Measurements from ENCODE around the gene FAM3B.
"Not testable (repeated sequence)": the region's sequence is repeated elsewhere in the genome, so short reads cannot be mapped to it uniquely, and the experiment has no call there.

The FAM3B gene, protein sequence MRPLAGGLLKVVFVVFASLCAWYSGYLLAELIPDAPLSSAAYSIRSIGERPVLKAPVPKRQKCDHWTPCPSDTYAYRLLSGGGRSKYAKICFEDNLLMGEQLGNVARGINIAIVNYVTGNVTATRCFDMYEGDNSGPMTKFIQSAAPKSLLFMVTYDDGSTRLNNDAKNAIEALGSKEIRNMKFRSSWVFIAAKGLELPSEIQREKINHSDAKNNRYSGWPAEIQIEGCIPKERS

DNA sequence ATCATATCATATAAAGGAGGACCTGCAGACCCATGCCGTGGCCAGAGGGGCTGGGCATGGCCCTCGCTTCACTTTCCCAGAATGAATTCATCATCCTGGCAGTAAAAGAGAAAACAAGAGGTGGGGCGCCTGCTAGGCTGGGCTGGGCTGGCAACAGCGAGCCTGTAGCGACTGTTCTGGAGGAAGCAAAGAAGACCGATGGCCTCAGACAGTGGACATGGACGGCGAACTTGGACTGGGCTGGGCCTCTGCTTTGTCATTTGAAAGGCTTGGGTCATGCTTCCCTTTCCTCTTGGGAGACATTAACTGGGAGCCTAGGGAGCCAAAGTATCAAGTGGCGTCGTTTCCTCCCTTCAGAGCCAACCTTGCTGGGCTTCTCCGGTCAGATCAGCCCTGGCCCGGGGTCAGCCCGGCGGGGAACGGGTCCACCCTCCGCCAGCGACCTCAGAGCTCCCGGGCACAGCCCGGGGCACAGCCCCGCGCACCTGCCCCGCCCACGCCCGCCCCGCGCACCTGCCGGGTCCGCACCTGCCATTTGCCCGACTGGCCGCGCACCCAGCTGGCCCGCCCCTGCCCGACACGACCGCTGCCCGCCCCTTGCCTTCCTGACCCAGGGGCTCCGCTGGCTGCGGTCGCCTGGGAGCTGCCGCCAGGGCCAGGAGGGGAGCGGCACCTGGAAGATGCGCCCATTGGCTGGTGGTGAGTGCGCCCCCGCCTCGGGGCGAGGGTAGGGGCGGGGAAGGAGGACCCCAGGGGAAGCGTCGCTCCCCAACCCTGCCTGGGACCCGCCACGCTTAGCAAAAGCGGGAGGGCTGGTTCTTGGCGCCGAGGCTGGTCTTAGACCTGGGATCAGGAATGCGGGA is at the start of gene FAM3B:
Gene FAM3B (plus strand): TSS at position 602 of the 863 bp plus-strand sequence. CDS start 79 bp downstream, at position 681.
- no peak for FAIRE-seq

DNA sequence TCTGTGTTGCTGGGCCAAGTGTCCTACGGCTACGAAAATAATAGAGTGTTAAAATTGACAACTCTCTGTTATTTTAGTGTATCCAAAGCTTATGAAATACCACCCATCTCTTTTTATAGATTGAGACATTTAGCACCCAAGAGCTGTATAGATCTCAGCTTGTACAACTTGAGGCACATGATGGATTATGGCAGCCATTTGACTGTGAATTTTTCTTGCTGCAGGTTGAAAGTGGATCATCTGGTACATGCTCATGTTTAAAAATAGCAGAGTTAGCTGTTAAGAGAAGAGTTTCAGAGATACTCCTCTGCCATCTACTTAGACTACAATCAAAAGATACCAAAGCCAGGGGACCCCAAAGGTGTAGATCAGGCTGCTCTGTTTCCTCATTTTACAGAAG is 49.3 kb upstream of the FAM3B start:
- no peak for FAIRE-seq

DNA sequence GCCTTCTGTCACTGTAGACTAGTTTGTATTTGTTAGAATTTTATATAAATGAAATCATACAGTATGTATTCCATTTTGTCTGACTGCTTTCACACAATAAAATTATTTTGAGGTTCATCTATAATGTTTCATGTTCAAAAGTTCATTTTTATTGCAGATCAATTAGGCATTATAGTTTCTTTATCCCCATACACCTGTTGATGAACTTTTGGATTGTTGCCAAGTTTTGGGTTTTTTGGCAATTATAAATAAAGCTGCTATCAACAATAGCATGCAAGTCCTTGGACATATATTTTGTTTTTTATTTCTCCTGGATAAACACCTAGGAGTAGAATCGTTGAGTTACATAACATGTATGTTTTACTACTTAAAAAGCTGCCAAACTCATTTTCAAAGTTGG is 47.1 kb upstream of the FAM3B start:
- no peak for FAIRE-seq

DNA sequence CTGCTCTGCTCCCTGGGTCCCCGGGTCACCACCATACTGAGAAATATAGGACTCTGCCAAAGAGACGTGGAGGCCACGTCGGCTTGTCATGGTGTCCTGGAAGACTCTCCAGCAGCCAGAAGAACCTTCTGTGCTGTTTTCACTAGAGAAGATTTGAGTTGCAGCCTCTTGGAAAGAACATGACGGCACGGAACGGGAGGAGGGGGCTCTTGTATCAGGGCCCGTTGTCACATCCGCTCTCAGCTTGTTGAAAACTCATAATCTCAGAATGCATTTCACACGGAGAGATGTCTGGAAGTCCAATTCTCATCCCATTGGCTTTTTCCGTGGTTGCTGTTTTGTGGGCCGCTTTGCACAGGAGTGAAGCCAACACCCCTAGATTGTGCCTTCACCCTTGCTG is 39.4 kb upstream of the FAM3B start:
- no peak for FAIRE-seq

DNA sequence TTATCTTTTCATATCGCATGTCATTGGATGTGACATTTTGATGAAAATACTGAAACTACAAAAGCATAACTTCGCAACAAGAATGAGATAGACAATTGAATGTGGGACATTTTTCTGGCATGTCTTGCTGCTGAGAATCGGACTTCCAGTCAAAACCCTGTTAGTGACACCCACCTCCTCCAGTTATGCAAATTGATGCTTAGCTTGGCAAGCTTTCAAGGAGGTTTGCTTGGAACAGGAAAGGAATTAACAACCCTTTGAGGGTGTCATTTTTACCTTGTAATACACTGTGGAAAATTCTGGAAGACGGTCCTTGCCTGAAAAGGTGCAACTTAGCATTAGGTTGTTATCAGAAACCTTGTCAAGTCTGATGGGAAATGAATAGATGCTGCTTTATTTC is 38.8 kb upstream of the FAM3B start:
- no peak for FAIRE-seq

DNA sequence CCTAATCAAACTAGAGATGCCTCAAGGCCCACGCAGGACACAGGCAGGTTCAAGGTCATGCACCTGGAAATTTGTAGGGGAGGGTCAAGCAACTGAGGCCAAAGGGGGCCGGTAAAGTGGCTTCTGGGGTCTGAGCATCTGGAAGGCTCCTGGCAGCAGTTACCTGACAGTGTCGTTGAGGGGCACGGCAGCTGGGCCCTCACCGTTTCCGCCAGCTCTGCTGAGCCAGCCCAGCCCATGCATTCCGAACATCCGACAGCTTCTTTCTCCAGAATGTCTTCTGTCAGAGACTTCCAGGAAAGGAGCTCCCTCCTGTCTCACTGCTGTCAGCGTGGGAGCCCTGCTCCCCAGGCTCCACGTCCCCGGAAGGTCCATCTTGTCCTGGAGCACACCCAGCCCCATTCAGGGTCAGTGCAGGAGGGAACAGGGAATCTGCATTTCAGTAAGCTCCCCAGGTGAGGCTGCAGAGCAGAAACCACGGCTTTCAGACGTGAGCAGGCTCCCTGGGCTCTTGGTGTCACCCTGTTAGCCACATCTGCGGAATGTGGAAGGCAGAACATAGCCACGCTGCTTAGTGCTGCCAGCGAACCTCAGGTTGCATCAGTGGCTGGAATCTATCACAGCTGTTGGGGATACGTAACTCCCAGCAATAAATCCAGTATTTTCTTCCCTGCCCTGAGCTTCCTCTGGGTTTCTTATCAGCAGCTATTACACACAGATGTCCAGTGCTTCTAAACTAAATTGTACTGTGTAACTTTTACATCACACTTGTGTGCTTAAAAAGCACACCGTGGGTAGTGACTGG is 36.3 kb upstream of the FAM3B start:
- no peak for FAIRE-seq

DNA sequence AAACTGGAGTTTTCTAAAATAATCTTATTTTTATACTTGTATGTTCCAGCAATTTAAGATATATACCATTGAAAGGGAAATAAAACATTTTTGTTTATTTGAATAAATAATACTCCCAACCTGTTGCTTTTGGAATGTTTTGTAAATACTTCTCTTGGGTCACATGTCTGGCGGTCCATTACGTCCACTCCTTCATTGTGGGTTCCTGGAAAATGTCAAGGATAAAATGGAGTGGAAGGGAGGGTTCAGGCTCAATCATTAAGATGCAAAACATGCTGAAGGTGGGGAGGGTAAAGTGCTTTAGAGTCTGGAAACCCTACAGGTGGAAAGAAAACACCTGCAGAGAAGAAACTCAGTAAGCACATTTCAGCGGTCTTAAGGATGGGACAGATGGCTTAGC is 34.2 kb upstream of the FAM3B start:
- FAIRE-seq: no peak

DNA sequence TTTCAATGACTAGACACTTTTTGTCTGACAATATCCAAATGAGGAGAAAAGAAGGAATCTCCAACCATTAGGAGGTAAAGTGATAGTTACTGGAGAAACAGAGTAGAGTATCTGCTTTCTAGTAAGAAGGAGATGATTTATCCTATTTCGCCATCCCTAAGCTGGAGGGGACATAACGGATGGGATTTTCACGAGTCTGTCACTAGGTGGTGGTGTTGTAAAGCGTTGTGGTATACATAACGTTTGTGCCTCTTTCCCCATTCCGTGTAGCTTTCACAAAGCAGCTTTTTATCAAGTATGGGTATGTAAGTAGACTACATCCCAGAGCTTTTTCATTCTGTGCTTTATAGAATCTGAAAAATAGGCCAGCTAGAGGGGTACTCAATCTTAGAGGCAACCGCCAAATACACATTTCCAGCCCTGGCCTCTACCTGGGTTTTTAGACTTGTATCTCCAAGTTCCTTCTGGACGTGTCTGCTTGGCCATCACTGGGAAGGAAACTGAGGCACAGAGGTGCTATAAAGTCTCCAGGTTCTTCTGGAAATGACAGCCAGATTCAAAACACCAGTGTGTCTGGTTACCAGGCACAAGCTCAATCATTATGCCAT is 33.3 kb upstream of the FAM3B start:
- FAIRE-seq: peak; percentile 94

DNA sequence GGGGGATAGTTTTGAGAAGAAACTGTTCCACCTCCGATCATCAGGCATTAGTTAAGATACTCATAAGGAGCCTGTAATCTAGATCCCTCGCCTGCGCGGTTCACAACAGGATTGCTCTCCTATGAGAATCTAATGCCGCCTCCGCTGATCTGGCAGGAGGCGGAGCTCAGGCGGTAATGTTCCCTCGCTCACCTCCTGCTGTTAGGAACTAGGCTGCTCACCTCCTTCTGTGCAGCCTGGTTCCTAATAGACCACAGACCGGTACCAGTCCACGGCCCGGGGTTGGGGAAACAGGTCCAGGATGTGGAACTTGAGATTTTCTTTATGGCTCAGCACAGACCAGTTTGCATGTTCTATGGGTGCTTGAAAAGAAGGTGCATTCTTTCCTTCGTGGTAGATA is 27.2 kb upstream of the FAM3B start:
- no peak for FAIRE-seq

DNA sequence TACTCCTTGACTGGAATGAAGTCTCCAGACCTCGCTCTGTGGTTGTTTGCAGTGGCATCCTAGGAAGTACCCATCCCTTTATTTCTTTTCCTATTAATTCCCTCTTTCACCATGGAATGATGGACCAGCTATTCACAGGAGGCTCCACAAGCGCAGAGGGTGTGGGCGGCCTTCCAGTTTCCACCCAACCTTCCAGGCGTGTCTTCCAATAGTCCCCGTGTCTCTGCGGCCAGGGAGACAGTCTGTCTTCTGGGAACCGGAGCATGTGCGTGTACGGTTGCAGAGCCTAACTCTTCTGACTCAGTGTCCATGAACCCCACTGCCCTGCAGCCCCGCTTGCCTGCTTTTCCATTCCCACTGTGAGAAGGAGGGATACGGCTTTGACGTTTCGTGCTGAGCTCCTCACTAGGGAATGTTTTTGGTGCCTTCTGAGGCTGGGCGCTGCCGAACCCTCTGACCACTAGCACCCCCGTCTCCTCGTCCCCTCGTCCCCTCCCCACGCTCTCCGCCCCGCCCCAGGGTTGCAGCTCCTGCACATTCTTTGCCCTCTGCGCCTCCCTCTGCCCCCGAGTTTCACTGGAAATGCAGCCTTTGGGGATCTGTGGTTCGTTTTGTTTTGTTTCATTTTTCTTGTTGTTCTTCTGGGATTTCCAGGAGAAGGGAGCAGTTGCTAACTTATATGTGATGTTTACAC is 26.3 kb upstream of the FAM3B start:
- no peak for FAIRE-seq

DNA sequence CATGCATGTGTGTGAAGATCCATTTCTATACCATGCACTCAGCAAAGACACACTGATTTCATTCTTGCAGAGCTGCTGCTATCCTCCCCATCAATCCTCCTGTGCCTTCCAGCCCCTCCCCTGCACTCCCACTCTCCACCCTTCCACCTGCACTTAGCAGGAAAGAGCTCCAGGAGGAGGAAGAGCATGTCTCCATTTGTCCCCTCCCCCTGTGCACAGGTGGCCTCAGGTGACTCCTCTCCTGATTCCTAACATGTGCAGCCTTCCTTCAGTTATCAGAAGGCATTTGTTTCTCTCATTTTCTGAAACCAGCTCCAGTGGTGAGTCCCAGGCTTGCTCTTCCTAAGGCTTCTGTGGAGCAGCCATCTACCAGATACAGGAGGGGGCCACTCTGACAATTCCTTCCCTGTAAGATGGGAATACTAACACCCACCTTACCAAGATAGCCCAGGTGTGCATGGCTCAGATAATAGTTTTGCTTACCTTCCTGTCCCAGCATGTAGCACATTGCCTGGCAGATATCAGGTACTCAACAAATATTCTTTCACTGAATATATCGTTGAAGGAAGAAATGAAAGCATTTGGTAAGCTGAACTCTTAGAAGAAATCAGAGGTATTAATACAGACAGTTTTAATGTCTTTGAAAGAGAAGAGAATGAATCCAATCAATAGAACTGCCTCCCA is 21.9 kb upstream of the FAM3B start:
- FAIRE-seq: no peak

DNA sequence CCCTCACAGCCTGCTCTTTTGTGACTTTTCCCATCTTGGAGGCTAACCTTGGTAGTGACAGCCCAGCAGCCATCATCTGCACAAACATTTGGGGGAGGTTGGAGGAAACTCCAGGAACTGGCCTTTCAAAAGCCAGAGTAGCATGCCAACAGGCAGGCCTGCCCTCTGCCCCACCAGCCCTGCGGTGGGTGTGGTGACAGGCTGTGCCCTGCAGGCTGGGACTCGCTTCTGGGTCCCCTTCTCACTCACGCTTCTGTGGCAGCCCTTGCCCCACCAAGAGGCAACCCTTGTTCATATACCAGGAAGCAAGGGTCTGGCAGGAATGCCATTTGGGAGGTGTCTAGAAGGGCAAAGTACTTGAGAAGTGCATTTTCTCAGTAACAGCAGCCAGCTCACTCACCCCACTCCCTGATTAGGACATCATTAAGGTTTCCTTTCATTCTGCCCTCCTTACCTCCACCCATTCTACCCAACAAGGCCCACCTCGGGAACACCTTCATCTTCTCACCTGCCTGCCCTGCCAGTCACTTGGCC is 20.8 kb upstream of the FAM3B start:
- FAIRE-seq: no peak

DNA sequence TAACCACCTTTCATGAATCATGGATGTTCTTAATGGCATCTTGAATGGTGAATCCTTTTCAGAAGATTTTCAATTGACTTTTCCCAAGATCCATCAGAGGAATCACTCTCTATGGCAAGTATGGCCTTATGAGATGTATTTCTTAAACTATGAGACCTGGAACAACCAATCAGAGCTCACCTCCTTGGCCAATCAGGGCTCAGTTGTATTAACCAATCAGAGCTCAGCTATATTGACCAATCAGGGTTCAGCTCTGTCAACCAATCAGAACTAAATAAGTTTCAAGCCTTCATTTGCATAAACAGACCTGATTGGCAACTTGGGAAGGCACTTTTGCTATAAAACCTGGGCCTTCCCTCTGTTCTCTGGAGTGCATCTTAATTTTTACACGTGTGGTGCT is 13.6 kb upstream of the FAM3B start:
- FAIRE-seq: no peak

DNA sequence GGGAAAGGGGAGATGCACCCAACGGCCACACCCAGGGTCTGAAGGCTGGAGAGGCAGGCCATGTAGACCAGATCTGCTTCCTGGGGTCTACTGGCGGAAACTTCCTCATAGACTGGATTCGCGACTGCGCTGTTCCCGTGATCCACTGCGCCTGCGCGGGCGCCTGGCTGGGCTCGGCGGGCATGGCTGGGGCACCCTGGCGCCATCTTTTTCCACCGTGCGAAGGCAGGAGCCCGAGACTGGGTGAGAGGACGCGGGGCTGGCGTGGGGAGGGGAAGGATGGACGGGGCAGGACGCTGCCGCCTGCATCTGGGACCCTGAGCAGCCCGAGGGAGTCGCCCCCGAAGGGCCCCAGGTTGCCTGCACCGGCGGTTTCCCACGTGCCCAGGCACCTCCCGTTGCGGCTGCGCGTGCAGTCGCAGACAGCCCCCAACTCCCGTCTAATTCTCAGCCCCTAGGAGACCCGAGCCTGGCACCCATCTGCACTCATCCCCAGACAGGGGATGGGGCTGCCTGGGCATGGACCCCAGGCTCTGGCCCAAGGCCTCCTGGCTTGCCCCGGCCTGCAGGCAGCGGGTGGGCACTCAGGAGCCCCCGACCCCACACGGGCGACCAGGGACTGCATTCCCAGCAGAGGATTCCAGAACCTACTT is 12.4 kb upstream of the FAM3B start:
- no peak for FAIRE-seq

DNA sequence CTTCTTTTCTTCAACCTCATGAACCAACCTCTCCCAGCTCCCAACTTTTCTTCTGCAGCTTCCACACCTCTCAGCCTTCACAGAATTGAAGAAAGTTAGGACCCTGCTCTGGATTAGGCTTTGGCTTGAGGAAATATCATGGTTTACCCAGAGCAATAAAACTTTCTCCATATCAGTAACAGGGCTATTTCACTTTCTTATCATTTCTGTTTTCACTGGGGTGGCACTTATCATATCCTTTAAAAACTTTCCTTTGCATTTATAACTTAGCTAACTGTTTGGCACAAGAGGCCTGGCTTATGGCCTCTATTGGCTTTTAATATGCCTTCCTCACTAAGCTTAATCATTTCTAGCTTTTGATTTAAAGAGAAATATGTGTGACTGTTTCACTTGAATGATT is 9.4 kb upstream of the FAM3B start:
- no peak for FAIRE-seq

DNA sequence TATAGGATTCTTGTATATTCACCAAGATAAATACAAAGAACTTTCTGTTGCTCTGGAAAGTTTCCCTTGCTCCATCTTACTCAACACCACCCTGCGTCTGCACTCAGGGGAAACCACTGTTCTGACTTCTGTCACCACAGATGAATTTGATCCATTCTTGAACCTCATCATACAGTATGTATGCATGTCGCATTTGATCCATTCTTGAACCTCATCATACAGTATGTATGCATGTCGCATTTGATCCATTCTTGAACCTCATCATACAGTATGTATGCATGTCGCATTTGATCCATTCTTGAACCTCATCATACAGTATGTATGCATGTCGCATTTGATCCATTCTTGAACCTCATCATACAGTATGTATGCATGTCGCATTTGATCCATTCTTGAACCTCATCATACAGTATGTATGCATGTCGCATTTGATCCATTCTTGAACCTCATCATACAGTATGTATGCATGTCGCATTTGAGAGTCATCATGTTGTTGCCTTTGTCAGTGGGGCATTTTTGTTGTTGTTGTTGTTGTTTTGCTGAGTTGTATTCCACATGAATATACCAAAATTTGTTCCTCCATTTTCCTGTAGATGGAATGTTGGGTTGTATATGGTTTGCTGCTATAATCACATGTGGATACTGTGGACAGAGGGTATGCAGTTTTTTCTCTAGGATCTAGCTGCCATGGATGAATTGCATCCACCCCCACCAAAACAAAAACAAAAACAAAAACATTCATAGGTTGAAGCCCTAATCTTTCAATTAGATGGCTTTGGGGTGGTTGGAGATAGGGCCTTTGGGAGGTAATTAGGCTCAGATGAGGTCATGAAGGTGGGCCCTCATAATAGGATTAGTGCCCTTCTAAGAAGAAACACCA is 3.1 kb upstream of the FAM3B start:
- not testable (repeated sequence) for FAIRE-seq

DNA sequence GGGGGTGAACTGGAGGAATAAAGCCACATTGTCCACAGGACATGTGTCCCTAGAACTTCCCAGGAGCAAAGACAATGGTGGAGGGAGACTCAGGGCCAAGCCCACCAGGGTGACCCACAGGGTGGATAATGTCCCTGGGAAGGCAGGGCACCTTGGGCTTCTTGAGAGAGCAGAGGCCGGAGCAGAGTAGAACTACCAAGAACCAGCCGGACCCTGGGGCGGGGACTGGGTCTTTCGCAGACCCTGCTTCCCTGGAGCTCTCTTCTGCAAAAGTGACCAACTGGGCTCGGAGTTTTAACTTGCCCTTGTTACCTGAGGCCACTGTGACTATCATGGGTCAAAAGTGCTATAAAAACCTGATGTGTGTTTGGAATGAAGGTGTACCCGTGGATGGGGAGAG is 875 bp upstream of the FAM3B start:
- no peak for FAIRE-seq

DNA sequence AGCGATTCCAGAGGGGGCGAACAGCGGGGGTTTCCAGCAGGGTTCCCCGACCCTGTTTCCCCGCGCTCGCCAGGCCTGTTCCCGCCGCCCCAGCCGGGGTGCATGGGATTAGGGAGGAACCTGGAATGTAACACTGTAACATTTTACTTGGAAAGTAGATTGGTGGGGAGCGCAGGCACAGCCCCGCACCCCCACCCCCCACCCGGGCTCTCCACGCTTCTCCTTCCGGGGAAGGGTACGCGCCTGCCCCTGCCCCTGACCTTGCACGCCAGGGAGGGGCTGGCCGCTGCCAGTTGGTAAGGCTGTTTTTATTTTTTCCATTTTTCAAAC is 427 bp downstream of the FAM3B start:
- no peak for FAIRE-seq

DNA sequence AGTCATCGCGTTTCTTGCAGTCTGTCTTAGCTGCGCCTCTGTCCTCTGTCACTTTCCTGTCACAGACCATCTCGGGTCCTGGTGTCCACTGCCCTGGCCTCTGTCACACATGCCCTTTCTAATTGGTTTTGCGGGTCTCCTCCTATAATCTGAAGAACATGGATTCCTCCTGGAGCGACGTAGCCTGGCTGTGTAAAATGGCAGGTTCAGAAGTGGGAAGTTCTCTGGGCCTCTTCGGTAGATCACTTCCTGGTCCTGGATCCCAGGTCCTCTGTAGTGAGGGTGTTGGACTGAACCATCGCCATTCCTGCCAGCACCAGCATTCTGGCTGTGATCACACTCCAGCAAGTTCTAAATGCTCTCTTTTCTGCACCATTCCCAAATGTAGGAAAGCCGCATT is 857 bp downstream of the FAM3B start:
- FAIRE-seq: no peak

DNA sequence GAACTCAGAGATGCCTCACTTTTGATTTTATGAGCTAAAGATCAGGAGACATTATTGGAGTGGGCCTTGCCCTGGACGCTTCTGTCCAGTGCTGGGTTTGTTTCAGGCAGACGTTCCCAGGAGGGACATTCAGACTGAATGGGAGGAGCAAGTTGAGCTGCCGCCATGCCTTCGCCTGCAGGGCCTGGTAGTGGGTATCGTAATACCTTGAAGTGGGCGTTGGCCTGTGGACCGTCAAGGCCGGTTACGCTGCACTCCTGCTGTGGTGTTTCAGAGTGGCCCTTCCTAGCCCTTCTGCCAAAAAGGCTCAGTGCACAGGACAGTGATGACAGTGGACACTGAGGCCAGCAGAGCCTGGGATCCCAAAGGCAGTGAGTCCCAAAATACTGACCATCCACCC is 1.6 kb downstream of the FAM3B start:
- no peak for FAIRE-seq
